Activated CD8-positive, alpha-beta memory T cell treated with anti-CD3 and anti-CD28 coated beads for 4 hours (primary cell): Measurements from ENCODE around the gene USP4.
"Not testable (repeated sequence)": the region's sequence is repeated elsewhere in the genome, so short reads cannot be mapped to it uniquely, and the experiment has no call there.

ENCODE experiments used
- DNase-seq, 2 donors: peaks; one replicate each; pipeline ENCODE4 v3.0.0-alpha.2; 2020; ENCODE audit warnings: low read depth in 2 of 2

USP4 gene

DNA sequence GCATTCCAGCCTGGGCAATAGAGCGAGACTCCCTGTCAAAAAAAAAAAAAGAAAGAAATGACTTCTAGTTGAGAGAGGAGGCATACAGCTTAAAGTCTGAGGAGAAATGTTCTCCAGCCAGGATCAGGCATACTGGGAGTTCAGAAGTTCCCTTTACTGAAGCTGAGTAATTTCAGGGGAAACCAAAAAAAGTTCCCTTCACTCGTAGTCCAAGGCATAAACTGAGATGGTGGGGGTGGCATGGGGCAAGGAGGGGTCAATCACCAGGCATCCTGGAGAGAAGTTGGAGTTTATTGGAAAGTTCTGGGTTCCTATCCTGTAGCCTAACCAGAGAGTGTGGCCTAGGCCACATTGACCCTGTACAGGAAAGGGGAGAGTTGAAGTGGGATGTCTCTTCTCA, 12.4 kb upstream of the USP4 start:
- no peak for DNase-seq

DNA sequence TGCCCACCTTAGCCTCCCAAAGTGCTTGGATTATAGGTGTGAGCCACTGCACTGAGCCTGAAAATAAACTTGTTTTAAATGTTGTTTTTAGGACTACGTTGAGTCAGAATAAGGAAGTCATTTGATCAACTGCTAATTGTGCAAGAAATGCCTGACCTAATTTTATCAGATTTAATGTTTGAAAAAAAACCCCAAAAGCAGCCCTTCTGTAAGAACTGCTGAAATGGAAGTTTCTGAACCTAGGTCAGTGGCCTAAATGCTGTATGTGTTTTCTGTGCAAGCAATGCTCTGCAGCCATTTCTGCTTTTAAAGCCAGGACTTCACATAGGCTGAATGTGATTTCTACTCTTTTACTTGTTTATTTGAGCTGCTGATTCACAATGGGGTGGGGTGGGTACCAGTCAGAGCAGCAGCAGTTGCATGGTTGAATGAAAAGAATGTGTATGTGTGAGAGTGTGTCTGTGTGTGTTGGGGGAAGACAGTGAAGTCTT, 11.7 kb upstream of the USP4 start:
- no peak for DNase-seq

DNA sequence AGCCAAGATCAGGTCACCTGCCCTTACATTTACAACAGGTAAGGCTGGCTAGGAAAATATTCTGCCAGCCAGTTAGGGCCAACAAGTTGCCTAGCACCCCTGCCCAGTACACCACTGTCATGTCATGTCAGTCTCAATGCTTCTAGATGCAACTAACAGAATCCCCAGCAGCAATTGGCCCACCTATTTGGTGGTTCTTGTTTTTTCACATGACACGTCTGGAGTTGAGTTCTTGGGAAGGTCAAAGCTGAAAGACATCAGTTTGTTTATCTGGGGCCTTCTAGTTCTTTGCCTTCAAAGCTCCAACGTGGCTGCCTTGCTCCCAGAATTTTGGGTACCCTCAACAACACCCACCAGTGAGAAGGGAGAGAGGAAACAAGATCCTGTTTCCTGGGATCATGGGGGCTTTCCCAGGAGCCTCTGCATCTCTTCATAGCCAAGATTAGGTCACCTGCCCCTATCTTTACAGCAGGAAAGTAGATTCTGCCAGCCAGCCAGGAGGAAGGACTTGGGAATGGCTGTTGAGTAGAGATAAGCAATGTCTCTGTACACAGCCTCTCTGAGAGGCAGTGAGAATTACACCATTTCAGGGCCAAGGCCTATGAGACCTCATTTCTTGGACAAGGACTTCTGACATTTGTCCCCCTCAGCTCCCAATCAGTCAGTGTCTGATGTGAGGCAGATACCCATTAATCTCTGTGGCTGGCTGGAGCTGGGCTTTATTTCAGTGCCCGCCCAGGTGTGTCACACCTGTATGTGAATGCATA, 9.7 kb upstream of the USP4 start:
- DNase-seq: no peak

DNA sequence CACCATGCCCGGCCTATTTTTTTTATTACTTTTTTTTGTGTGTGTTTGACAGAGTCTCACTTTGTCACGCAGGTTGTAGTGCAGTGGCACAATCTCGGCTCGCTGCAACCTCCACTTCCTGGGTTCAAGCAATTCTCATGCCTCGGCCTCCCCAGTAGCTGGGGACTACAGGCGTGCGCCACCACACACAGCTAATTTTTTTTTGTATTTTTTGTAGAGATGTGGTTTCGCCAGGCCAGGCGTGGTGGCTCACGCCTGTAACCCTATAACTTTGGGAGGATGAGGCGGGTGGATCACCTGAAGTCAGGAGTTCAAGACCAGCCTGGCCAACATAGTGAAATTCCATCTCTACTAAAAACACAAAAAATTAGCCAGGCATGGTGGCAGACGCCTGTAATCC, 8.5 kb upstream of the USP4 start:
- not testable (repeated sequence) for DNase-seq

DNA sequence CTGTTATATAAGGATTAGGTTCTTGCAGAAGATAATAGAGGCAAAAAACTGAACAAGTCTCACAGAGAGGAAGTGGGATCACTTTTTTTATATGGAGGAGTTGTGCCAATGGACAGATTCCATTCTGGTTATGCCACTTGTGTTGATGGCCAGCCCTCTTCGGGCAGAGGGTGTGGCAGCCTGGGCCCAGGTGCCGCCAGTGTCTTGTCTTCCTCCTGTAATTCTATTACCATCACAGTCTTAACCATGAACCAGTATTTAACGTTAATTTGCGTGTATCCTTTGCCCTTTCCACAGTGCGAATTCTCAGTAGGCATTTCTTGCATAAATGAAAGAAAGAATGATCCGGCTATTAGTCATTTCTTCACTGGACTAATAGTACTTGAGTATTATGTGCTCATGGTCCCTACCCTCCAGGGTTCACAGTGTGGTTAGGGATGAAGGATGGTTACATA, 7.0 kb upstream of the USP4 start:
- no peak for DNase-seq

DNA sequence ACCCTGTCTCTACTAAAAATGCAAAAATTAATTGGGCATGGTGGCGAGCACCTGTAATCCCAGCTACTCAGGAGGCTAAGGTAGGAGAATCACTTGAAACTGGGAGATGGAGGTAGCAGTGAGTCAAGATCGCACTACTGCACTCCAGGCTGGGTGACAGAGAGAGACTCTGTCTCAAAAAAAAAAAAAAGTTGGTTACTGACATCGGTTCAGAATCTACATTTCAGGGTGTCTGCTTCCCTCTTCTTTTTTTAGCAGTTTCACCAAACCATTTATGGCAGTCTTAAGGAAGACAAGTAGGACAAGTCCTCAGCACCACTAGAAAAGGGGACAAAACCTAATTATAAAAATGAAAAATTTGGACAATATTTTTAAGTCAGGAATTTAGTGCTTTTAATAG, 3.3 kb upstream of the USP4 start:
- no peak for DNase-seq

DNA sequence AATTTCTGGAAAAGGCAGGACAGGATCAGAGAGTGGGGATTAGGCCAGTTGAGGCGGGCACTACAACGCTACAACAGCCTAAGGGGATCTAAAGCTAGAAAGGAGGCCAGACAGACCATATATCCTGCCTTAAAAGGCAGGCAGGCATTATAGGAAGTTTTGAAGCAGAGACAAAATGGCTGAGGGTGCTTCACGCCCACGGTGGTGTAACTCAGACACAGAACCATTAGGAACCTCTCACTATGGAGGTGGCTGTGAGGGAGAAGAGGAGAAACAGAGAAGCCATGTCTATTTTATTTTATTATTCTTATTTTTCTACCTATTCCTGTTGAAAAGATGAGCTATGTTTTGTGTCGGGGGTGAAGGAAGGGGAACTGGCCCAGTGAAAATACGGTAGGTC, 2.1 kb upstream of the USP4 start:
- no peak for DNase-seq

DNA sequence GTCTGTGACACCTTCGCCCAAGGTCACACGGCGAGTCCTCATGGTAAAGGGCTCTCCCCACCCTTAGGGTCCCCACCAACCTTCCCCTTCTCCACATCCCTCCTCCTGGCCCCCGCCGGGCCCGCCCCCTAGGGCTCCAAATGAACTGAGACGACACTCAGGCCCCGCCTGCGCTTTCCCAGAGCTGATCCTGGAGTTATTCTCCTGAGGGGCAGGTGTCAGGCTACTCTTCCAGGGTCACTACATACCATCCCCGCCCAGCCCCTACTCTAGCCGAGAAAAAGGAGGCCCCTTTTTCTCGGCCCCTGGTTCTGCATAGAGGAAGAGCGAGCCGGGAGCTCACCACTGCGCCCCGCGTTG, 292 bp downstream of the USP4 start:
- no peak for DNase-seq

DNA sequence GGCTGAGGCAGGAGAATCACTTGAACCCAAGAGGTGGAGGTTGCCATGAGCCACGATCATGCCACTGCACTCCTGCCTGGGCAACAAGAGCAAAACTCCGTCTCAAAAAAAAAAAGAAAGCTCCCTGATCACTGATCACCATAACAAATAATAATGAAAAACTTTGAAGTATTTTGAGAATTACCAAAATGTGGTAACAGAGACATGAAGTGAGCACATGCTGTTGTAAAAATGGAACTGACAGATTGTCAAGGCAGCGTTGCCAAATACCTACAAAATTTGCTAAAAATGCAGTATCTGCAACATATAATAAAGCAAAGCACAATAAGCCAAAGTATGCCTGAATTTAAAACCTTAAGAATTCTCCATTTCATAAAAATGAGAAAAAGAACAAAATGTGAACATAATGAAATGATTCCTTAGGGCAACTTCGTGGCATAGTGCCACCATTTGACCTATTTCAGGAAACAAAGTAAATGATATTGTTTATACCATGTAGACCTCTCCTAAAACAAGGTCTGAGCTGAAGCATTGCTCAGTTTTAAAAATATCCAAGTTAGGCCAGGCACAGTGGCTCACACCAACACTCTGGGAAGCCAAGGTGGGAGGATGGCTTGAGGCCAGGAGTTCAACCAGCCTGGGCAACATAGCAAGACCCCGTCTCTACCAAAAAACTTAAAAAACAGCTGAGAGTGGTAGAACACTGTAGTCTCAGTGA, 5.8 kb downstream of the USP4 start:
- no peak for DNase-seq

DNA sequence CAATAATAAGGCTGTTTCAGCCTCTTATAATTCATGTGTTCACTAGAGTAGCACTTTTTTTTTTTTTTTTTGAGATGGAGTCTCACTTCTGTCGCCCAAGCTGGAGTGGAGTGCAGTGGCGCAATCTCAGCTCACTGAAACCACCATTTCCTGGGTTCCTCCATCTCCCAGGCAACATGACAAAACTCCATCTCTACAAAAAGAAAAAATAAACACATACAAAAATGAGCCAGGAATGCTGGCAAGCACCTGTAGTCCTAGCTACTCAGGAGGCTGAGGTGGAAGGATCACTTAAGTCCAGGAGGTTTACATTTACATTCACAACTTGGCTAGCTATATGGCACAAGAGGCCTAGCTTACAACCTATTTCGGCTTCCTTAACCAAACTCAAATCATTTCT, 6.8 kb downstream of the USP4 start:
- DNase-seq: no peak

DNA sequence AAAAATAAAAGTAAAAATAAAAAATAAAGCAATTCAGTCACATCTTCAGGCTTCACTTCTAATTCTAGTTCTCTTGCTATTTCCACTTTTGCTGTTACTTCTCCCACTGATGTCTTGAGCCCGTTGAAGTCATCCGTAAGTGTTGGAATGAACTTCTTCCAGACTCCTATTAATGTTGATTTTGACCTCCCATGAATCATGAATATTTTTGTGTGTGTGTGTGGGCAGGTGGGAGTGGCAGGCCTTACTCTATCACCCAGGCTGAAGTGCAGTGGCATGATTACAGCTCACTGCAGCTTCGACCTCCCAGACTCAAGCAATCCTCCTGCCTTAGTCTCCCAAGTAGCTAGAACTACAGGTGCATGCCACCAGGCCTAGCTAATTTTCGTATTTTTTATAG, 10.7 kb downstream of the USP4 start:
- no peak for DNase-seq

DNA sequence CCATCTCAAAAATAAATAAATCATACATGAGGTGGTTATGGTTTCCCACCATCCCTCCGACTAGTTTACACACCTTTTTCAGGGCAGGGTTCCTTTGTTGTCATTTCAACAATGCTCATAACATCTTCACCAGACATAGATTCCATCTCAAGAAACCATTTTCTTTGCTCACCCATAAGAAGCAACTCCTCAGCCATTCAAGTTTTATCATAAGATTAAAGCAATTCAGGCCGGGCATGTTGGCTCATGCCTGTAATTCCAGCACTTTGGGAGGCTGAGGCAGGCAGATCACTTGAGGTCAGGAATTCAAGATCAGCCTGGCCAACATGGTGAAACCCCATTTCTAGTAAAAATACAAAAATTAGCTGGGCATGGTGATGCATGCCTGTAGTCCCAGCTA, 11.5 kb downstream of the USP4 start:
- not testable (repeated sequence) for DNase-seq

DNA sequence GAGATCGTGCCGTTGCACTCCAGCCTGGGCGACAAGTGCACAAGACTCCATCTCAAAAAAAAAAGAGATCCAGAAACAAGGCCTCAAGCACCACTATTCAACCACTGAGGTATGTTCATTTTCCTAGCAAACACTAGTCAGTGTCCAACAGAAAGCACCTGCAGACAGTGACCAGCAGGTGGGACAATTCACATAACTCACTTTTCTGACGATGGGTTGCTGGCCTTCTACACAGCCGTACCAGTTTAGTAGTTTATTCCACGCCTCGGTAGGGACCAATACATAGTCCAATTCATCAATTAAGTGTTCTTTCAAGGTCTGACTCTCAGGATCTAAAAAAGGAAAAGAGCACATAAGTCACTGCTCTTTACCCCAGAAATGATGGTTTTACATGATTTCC, 12.4 kb downstream of the USP4 start:
- DNase-seq: no peak

DNA sequence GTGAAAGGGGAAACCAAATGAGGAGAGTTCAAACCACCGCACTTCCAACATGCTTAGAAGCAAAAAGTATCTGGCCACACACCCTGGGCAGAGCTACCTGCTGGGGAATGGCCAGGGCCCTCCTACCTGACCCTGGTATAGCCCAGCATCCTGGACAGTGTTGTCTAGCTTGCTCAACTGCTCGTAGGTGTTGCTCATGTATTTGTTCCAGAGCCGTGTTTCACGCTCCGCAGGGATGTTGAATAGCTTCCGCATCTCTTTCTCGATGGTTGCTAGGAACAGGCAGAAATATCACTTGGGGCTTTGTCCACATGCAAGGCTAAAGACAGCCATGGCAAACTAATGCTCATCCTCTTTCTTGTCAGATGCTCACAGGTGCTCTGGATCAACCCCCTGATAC, 15.1 kb downstream of the USP4 start:
- DNase-seq: no peak

DNA sequence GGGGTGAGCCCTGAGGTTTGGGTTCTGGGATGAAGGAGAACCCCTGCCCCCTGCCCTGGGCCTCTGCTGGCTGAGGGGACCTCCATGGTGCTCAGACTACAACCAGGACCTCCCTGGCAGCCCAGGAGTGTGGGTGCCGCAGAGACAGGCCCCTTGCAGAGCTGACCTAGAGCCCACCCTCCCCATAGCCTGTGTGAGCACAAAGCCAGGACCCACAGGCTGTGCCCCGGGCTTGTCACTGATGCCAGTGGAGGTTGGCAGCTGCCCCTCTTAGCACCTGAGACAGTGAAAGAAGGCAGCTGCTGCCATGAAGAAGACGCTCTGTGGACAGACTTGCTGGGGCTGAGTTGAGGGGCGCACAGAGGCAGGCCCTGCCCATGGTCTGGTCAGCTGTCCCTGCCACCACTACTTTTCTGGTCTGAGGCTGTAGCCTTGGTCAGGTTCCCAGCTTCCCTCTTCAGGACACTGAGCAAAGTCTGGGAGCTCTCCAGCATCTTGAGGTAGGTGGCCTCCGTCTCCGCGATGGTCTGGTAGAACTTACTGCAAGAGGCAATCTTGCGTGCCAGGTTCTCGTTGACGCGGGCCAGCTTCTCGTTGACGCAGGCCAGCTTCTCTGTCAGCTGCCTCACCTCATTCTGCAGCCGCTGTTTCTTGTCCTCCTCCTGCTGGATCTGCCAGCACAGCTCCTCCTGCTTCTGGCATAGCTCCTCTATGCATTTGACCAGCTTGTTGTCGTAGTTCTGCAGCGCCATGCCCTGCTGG, 23.0 kb downstream of the USP4 start:
- DNase-seq: no peak

DNA sequence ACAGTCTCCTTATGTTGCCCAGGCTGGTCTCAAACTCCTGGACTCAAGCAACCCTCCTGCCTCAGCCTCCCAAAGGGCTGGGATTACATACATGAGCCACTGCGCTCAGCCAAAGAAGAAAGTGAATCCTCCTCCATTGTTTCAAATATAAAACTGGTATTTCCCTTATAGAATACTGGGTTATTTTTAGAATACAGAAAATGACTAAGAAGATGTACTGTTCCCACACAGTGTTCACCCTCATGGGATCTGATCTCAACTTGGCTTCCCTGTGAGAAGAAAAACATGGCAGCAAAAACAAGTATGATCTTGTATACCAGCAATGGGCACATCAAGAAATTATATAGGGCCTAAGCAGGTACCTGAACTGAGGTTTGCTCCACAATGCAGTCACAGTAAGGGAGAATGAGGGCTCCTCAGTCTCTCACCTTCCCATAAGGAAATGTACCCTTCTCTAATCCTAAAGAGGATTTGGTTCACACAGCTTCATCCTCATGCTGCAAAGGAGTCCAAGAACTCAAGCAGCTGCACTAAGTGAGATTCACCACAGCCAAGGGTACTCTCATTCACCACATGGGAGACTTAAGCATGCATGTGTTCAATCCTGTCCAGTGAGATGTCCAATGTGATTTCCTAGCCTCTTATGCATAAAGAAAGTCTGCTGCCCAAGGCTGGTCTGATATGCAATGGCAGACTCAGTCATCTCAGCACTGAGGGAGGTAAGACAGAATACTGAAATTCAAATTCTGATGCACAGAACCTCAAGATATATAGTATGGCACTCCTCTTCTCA, 25.8 kb downstream of the USP4 start:
- DNase-seq: no peak

DNA sequence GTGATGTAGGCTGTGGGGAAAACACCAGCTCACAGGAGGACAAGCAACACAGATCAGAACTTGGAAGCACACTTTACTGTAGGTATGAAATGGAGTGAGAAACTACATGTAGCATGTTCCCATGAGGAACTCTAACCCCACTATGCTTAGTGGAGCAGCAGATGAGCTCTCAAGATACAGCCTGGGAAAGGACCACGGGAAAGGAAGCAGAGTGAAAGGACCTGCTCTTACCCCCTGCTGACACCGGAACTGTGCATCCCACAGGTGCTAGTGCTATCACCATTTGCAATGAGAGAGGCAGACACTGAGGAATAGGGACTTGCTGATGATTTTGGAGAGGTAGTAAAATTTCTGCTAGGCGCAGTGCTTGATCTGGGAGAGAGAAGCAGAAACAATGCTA, 28.6 kb downstream of the USP4 start:
- DNase-seq: no peak

DNA sequence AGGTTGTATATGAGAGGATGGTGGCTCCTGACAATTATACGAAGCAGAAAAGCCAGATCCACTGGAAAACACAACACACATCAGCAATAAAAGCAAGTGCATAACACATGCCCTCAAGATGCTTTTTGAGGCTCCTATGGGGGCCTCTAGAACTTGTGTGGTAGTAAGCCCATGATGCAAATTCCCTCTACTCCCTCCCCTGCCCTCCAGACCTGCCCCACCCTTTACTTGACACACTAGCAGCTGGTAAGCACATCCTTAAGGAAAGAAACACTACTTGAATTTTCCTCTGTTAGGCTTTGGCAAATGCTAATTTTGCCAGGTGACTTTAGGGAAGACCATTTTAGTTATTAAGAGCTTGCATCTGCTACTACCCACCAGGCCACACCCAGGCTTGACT, 29.2 kb downstream of the USP4 start:
- DNase-seq: no peak

DNA sequence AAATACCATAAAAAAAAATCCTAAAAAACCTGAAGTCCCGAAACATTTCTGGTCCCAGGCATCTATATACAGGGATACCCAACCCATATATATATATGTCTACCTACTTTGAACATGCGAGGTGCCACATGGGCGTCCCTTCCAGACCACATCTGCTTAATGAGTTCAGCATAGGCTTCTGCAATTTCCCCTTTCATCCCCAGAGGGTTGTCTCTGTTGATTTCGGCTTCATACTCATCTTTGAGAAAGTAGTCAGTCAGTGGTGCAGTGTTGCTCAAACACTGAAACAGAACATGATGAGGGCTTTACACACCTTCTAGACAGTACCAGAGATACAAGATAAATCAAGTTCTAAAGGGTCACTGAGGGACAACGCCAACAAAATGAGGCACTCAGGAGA, 34.2 kb downstream of the USP4 start:
- DNase-seq: no peak

DNA sequence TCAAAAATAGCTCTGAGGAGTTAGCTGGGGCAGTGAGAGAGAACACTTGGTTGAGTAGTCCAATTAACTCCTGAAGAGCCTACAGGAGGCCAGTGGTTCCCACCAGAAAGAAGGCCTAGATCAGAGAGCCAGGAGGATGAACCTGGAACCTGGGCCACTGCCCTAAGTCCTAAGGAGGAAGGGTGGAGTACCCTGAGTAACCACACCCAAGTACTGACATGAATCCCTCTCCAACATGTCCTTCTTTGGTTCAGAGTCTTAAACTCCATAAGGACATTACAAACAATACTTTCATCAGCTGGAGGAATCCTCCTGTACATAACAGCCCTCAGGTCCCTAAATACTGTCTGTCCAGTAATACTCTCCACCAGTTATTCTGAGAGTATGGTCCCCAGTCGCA, 37.2 kb downstream of the USP4 start:
- no peak for DNase-seq

DNA sequence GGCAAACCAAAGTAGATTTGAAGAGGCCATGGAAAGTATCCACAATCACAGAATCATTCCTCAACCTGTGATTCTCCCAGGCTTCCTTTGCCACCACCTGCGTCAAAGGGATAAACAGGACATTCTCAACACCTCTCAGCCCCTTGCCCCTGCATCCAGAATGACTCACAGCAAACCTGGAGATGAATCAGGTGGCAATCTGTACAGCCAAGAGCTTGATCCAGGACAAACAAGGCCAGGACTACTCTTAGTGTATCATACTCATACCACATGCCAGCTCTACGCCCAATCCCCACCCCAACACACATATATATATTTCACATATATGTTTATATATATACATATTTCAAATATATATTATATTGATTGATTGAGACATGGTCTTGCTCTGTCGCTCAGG, 39.3 kb downstream of the USP4 start:
- no peak for DNase-seq

DNA sequence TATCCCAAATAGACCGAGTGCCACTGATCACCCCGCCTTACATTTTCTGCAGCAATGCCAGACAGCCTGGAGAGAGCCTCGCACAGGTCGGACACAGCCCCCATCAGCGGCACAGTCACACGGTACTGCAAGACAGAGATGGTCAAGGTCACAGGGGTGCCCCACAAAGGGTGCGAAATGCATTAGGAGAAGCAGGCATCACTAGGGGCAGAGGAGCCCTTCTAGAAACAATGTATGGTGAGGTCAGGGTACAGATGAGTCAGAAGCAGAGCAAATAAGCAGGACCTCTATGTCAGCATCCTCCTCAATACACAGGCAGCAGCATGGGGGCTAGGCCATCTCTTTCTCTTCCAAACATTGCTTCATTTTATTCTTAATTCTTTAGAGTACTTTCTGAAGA, 41.3 kb downstream of the USP4 start:
- no peak for DNase-seq
